Measurements from ENCODE around the gene IFIT2.

DNA sequence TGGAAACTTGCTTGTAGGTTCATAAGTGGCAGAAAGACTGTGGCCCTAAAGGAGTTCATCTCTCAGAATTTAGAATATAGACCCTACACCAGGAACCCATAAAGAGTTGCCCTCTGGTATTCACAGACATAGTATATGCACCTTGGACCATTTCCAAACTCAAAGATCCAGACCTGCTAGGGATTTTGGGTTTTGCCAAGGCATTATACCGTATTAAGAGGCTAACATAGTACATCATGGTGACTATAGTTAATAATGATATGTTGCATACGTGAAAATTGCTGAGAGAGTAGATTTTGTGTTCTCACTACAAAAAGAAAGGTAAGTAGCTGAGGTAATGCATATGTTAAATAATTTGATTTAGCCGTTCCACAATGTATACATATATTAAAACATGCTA lies 39.8 kb downstream of the IFIT2 start:
- TF ChIP-seq, protein P1, sequence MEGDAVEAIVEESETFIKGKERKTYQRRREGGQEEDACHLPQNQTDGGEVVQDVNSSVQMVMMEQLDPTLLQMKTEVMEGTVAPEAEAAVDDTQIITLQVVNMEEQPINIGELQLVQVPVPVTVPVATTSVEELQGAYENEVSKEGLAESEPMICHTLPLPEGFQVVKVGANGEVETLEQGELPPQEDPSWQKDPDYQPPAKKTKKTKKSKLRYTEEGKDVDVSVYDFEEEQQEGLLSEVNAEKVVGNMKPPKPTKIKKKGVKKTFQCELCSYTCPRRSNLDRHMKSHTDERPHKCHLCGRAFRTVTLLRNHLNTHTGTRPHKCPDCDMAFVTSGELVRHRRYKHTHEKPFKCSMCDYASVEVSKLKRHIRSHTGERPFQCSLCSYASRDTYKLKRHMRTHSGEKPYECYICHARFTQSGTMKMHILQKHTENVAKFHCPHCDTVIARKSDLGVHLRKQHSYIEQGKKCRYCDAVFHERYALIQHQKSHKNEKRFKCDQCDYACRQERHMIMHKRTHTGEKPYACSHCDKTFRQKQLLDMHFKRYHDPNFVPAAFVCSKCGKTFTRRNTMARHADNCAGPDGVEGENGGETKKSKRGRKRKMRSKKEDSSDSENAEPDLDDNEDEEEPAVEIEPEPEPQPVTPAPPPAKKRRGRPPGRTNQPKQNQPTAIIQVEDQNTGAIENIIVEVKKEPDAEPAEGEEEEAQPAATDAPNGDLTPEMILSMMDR (conservative IDR thresholded peaks at IDR 0.05; ENCODE audit: low read length), result no peak
- no peak for TF ChIP-seq EZH2phosphoT487 (IDR thresholded peaks at IDR 0.05; ENCODE audit: borderline replicate concordance)
